ENCODE data around the gene TSPAN1.

The TSPAN1 gene

GRCh38 chr1:46166521-46167462 lies 8.1 kb upstream of the TSPAN1 start:
- no peak overlapping the region for H3K27ac ChIP-seq
- no peak for TF ChIP-seq CTCF (conservative IDR thresholded peaks at IDR 0.05)

DNA sequence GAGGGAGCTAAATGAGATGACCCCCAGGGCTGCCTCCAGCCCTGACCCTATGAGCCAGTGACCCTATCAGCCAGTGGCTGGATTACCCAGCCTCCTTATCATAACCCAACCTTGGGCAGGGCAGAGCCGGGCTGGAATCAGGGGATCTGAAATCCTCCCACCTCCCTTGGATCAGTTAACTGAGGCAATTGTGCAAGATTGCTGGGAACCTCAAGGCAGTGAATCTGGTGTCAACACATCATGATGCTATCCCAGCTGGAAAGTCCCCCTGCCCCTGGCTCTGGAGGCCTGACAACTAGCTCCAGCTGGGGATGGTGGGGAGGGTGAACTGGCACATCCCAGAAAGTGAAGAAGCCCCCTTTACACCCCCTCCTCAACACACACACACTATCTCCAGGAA lies 6.4 kb upstream of the TSPAN1 start:
- H3K27ac ChIP-seq: no peak overlapping the region
- no peak for TF ChIP-seq CTCF (conservative IDR thresholded peaks at IDR 0.05)

GRCh38 chr1:46169811-46170454 lies 5.0 kb upstream of the TSPAN1 start:
- no peak for TF ChIP-seq CTCF (conservative IDR thresholded peaks at IDR 0.05)
- H3K27ac ChIP-seq: no peak overlapping the region

DNA sequence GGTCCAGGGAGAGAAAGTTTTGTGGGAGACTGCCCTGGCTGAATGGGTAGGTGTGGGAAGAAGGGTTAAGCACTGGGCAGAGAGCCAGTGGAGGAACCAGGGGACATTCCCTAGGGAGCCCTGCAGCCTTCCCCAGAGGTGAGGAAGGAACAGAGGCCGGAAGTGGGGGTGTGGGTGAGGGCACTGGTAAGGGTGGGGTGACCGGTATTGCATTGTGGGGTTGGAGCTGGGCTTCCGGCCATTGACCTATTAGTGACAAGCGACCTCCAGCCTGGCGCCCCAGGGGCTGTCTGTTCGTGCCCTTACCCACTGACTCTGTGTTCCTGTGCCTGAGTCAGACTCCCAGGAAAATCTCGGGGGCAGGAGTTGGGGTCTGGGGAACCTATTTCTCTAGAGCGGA lies 3.5 kb upstream of the TSPAN1 start:
- TF ChIP-seq CTCF (conservative IDR thresholded peaks at IDR 0.05): no peak
- peak overlapping the region; percentile 87 for H3K27ac ChIP-seq

DNA sequence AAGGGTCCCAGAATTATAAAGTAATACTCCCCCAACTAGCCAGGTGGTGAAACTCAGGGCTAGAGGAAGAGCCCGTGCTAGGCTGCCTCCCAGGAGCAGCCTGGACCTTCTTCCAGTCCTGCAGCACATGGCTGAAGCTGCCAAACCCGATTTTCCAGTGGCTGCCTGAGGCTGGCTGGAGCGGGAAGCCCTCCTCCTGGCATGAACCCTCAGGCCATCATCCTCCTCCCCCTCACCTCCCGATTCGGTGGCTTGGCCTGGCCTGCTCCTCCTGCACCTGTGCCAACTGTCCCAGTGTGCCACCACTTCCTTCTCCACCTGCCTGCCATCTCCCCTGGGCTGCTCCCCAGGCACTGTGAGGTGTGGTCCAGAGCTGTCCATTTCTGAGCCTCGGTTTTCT lies 3.0 kb upstream of the TSPAN1 start:
- no peak for TF ChIP-seq CTCF (conservative IDR thresholded peaks at IDR 0.05)
- peak overlapping the region; percentile 87 for H3K27ac ChIP-seq

- TF ChIP-seq CTCF (conservative IDR thresholded peaks at IDR 0.05): no peak
- peak overlapping the region; percentile 87 for H3K27ac ChIP-seq
Observed at GRCh38 chr1:46172321-46172720, 2.6 kb upstream of the TSPAN1 start.

- no peak for TF ChIP-seq CTCF (conservative IDR thresholded peaks at IDR 0.05)
- H3K27ac ChIP-seq: peak overlapping the region; percentile 87; the same call in 1 of the 2 replicates
Observed at GRCh38 chr1:46173361-46173856, 1.5 kb upstream of the TSPAN1 start.

Data from VCaP (cell line).